HEK293T (cell line): ENCODE results near the gene SLC25A28.

Source experiments
- CTCF ChIA-PET: fragments of 350-600 bp; formaldehyde crosslinking; extraction: SDS; loops from one replicate; lab custom pipeline; 2021; ENCODE audit warnings: antibody characterized with exemption, inconsistent platforms; lab: Yijun Ruan, JAX
- POLR2A ChIA-PET: fragments of 350-600 bp; formaldehyde crosslinking; extraction: SDS; loops from one replicate; lab custom pipeline; 2020; ENCODE audit warnings: antibody characterized with exemption, inconsistent platforms; lab: Yijun Ruan, JAX
- DNase-seq: peaks from one replicate; pipeline ENCODE4 v3.0.0; 2012; ENCODE audit warnings: mixed read lengths; ENCODE audit errors: extremely low spot score
- BHLHE40 ChIP-seq: fragments of 450-650 bp; IDR thresholded peaks from 2 replicates; pipeline ENCODE4 v1.6.1; 2016; ENCODE audit warnings: mild to moderate bottlenecking, moderate library complexity, borderline replicate concordance
- CTBP1 ChIP-seq: fragments of 450-650 bp; IDR thresholded peaks from 2 replicates; pipeline ENCODE4 v1.6.1; 2016; ENCODE audit warnings: borderline replicate concordance
- ELF4 ChIP-seq: fragments of 450-650 bp; IDR thresholded peaks from 2 replicates; pipeline ENCODE4 v1.6.1; 2017; ENCODE audit warnings: antibody characterized with exemption
- FOXA1 ChIP-seq: fragments of 450-650 bp; IDR thresholded peaks from 2 replicates; pipeline ENCODE4 v1.6.1; 2016; ENCODE audit warnings: mild to moderate bottlenecking
- FOXK2 ChIP-seq: fragments of 450-650 bp; IDR thresholded peaks from 2 replicates; pipeline ENCODE4 v1.6.1; 2016; ENCODE audit warnings: mild to moderate bottlenecking
- HDGF ChIP-seq: fragments of 450-650 bp; IDR thresholded peaks from 2 replicates; pipeline ENCODE4 v1.6.1; 2017; ENCODE audit warnings: antibody characterized with exemption, borderline replicate concordance
- L3MBTL2 ChIP-seq: fragments of 450-650 bp; conservative IDR thresholded peaks from 2 replicates; pipeline ENCODE4 v1.6.1; 2016; ENCODE audit warnings: mild to moderate bottlenecking
- LEF1 ChIP-seq: fragments of 450-650 bp; IDR thresholded peaks from 2 replicates; pipeline ENCODE4 v1.6.1; 2017; ENCODE audit warnings: mild to moderate bottlenecking, borderline replicate concordance
- NFRKB ChIP-seq: fragments of 450-650 bp; IDR thresholded peaks from 2 replicates; pipeline ENCODE4 v1.6.1; 2016; ENCODE audit warnings: mild to moderate bottlenecking, moderate library complexity
- PKNOX1 ChIP-seq: fragments of 450-650 bp; IDR thresholded peaks from 2 replicates; pipeline ENCODE4 v1.6.1; 2016
- SP1 ChIP-seq: fragments of 450-650 bp; IDR thresholded peaks from 2 replicates; pipeline ENCODE4 v1.6.1; 2017
- TARDBP ChIP-seq: fragments of 450-650 bp; IDR thresholded peaks from 2 replicates; pipeline ENCODE4 v1.6.1; 2016

Gene SLC25A28

GRCh38 chr10:99564361-99564760, 55.9 kb downstream of the SLC25A28 start:
- CTCF ChIA-PET, result no interaction called here

GRCh38 chr10:99562631-99563030, 57.6 kb downstream of the SLC25A28 start:
- no peak for DNase-seq
- ChIA-PET POLR2A (no interaction called here), CTCF (no interaction called here)
- TF ChIP-seq FOXK2, result no peak
- no peak for TF ChIP-seq NFRKB
- TF ChIP-seq CTBP1, result no peak

More at GRCh38 chr10:99564361-99564760, 55.9 kb downstream of the SLC25A28 start:
- DNase-seq, result no peak
- TF ChIP-seq CTBP1 (no peak), TARDBP (no peak), FOXA1 (no peak), NFRKB (no peak), L3MBTL2 (no peak), ELF4 (no peak), SP1 (no peak), BHLHE40 (no peak), PKNOX1 (no peak), LEF1 (no peak), HDGF (no peak), FOXK2 (no peak)
- POLR2A ChIA-PET, result interaction anchor here (1.2 kb wide), 1 partner anchor 57 kb away, joined by 6 read pairs; no protein-coding TSS in a partner anchor
